Measurements from ENCODE around the gene DNAI1. TPM values are rescaled to one million over a fixed set of nuclear protein-coding genes. Genes with fewer than 3 reads are reported as not detected.
"Not testable (repeated sequence)": the region's sequence is repeated elsewhere in the genome, so short reads cannot be mapped to it uniquely, and the experiment has no call there.

DNAI1 gene
- total RNA-seq, 2 donors from 2014 or later = not detected

GRCh38 chr9:34437926-34438307, 20.7 kb upstream of the DNAI1 start:
- not testable (repeated sequence) for H3K27ac Mint-ChIP-seq; DNase-seq; H3K36me3 Mint-ChIP-seq (ENCODE audit: low read depth); H3K9me3 ChIP-seq (ENCODE audit: control insufficient read depth, low read length, poor library complexity, severe bottlenecking); H3K4me3 Mint-ChIP-seq; H3K27me3 Mint-ChIP-seq; ATAC-seq
- peaks cover 19% of the 10 kb centered on the region for H3K4me1 Mint-ChIP-seq

GRCh38 chr9:34438465-34438864, 20.1 kb upstream of the DNAI1 start:
- H3K4me3 Mint-ChIP-seq; DNase-seq; H3K36me3 Mint-ChIP-seq (ENCODE audit: low read depth); H3K9me3 ChIP-seq (ENCODE audit: control insufficient read depth, low read length, poor library complexity, severe bottlenecking); H3K27ac Mint-ChIP-seq; H3K27me3 Mint-ChIP-seq; ATAC-seq: not testable (repeated sequence)
- H3K4me1 Mint-ChIP-seq = peaks cover 19% of the 10 kb centered on the region

- Mint-ChIP-seq H3K4me1 (peaks cover 22% of the 10 kb centered on the region), H3K4me3 (no peak overlapping the region), H3K27ac (no peak overlapping the region), H3K27me3 (no peaks in the 10 kb centered on the region), H3K36me3 (ENCODE audit: low read depth) (peaks cover 1% of the 10 kb centered on the region)
- no peak for ATAC-seq
- DNase-seq = no peak
- no peaks in the 10 kb centered on the region for H3K9me3 ChIP-seq (ENCODE audit: control insufficient read depth, low read length, poor library complexity, severe bottlenecking)
Measured at GRCh38 chr9:34440017-34440416, 18.6 kb upstream of the DNAI1 start.

GRCh38 chr9:34442770-34443169, 15.8 kb upstream of the DNAI1 start:
- Mint-ChIP-seq H3K36me3 (ENCODE audit: low read depth) (peaks cover 5% of the 10 kb centered on the region), H3K4me1 (peaks cover 28% of the 10 kb centered on the region), H3K27me3 (no peaks in the 10 kb centered on the region), H3K27ac (no peak overlapping the region), H3K4me3 (no peak overlapping the region)
- no peak for ATAC-seq
- no peak for DNase-seq
- no peaks in the 10 kb centered on the region for H3K9me3 ChIP-seq (ENCODE audit: control insufficient read depth, low read length, poor library complexity, severe bottlenecking)

GRCh38 chr9:34443533-34443932, 15.1 kb upstream of the DNAI1 start:
- DNase-seq (no peak), ATAC-seq (no peak)
- Mint-ChIP-seq H3K27ac (no peak overlapping the region), H3K36me3 (ENCODE audit: low read depth) (peaks cover 5% of the 10 kb centered on the region), H3K4me3 (no peak overlapping the region), H3K4me1 (peaks cover 28% of the 10 kb centered on the region), H3K27me3 (no peaks in the 10 kb centered on the region)
- no peaks in the 10 kb centered on the region for H3K9me3 ChIP-seq (ENCODE audit: control insufficient read depth, low read length, poor library complexity, severe bottlenecking)

GRCh38 chr9:34443976-34444375, 14.6 kb upstream of the DNAI1 start:
- ATAC-seq = no peak
- Mint-ChIP-seq H3K4me3 (no peak overlapping the region), H3K27me3 (no peaks in the 10 kb centered on the region), H3K4me1 (peaks cover 28% of the 10 kb centered on the region), H3K27ac (no peak overlapping the region), H3K36me3 (ENCODE audit: low read depth) (peaks cover 5% of the 10 kb centered on the region)
- no peak for DNase-seq
- H3K9me3 ChIP-seq (ENCODE audit: control insufficient read depth, low read length, poor library complexity, severe bottlenecking) = no peaks in the 10 kb centered on the region

GRCh38 chr9:34446468-34446891, 12.1 kb upstream of the DNAI1 start:
- DNase-seq (no peak), ATAC-seq (no peak)
- no peaks in the 10 kb centered on the region for H3K9me3 ChIP-seq (ENCODE audit: control insufficient read depth, low read length, poor library complexity, severe bottlenecking)
- no peak overlapping the region for H3K4me3 Mint-ChIP-seq
- H3K27ac Mint-ChIP-seq = no peak overlapping the region
- peaks cover 23% of the 10 kb centered on the region for H3K4me1 Mint-ChIP-seq
- no peaks in the 10 kb centered on the region for H3K27me3 Mint-ChIP-seq
- H3K36me3 Mint-ChIP-seq (ENCODE audit: low read depth) = peaks cover 8% of the 10 kb centered on the region

GRCh38 chr9:34446951-34447350, 11.7 kb upstream of the DNAI1 start:
- Mint-ChIP-seq H3K4me3 (no peak overlapping the region), H3K27me3 (no peaks in the 10 kb centered on the region), H3K36me3 (ENCODE audit: low read depth) (peaks cover 8% of the 10 kb centered on the region), H3K27ac (no peak overlapping the region), H3K4me1 (peaks cover 24% of the 10 kb centered on the region)
- DNase-seq = no peak
- ATAC-seq = no peak
- no peaks in the 10 kb centered on the region for H3K9me3 ChIP-seq (ENCODE audit: control insufficient read depth, low read length, poor library complexity, severe bottlenecking)

- H3K27ac Mint-ChIP-seq = no peak overlapping the region
- H3K9me3 ChIP-seq (ENCODE audit: control insufficient read depth, low read length, poor library complexity, severe bottlenecking) = no peaks in the 10 kb centered on the region
- H3K27me3 Mint-ChIP-seq = no peaks in the 10 kb centered on the region
- H3K36me3 Mint-ChIP-seq (ENCODE audit: low read depth) = peaks cover 8% of the 10 kb centered on the region
- H3K4me1 Mint-ChIP-seq = peaks cover 29% of the 10 kb centered on the region
- ATAC-seq = no peak
- DNase-seq = no peak
- H3K4me3 Mint-ChIP-seq = no peak overlapping the region
Measured at GRCh38 chr9:34450644-34451043, 8.0 kb upstream of the DNAI1 start.

- Mint-ChIP-seq H3K4me3 (no peak overlapping the region), H3K27ac (no peak overlapping the region), H3K27me3 (no peaks in the 10 kb centered on the region), H3K4me1 (peaks cover 31% of the 10 kb centered on the region), H3K36me3 (ENCODE audit: low read depth) (peaks cover 8% of the 10 kb centered on the region)
- H3K9me3 ChIP-seq (ENCODE audit: control insufficient read depth, low read length, poor library complexity, severe bottlenecking) = no peaks in the 10 kb centered on the region
- no peak for ATAC-seq
- no peak for DNase-seq
Measured at GRCh38 chr9:34451135-34451534, 7.5 kb upstream of the DNAI1 start.

GRCh38 chr9:34451545-34451944, 7.1 kb upstream of the DNAI1 start:
- H3K4me1 Mint-ChIP-seq = peaks cover 34% of the 10 kb centered on the region
- no peak overlapping the region for H3K27ac Mint-ChIP-seq
- no peak for DNase-seq
- no peaks in the 10 kb centered on the region for H3K9me3 ChIP-seq (ENCODE audit: control insufficient read depth, low read length, poor library complexity, severe bottlenecking)
- H3K36me3 Mint-ChIP-seq (ENCODE audit: low read depth) = peaks cover 8% of the 10 kb centered on the region
- ATAC-seq = no peak
- H3K27me3 Mint-ChIP-seq = no peaks in the 10 kb centered on the region
- H3K4me3 Mint-ChIP-seq = no peak overlapping the region

GRCh38 chr9:34452568-34452967, 6.0 kb upstream of the DNAI1 start:
- no peak overlapping the region for H3K27ac Mint-ChIP-seq
- H3K36me3 Mint-ChIP-seq (ENCODE audit: low read depth) = peaks cover 8% of the 10 kb centered on the region
- DNase-seq (no peak), ATAC-seq (no peak)
- H3K9me3 ChIP-seq (ENCODE audit: control insufficient read depth, low read length, poor library complexity, severe bottlenecking) = no peaks in the 10 kb centered on the region
- no peak overlapping the region for H3K4me3 Mint-ChIP-seq
- peaks cover 41% of the 10 kb centered on the region for H3K4me1 Mint-ChIP-seq
- H3K27me3 Mint-ChIP-seq = no peaks in the 10 kb centered on the region

- H3K27me3 Mint-ChIP-seq = peaks cover 8% of the 10 kb centered on the region
- peaks cover 56% of the 10 kb centered on the region for H3K4me1 Mint-ChIP-seq
- ATAC-seq = no peak
- H3K9me3 ChIP-seq (ENCODE audit: control insufficient read depth, low read length, poor library complexity, severe bottlenecking) = no peaks in the 10 kb centered on the region
- H3K27ac Mint-ChIP-seq = no peak overlapping the region
- DNase-seq = no peak
- peaks cover 8% of the 10 kb centered on the region for H3K36me3 Mint-ChIP-seq (ENCODE audit: low read depth)
- no peak overlapping the region for H3K4me3 Mint-ChIP-seq
Measured at GRCh38 chr9:34454571-34455065, 4.0 kb upstream of the DNAI1 start.

- ATAC-seq = no peak
- no peaks in the 10 kb centered on the region for H3K9me3 ChIP-seq (ENCODE audit: control insufficient read depth, low read length, poor library complexity, severe bottlenecking)
- H3K36me3 Mint-ChIP-seq (ENCODE audit: low read depth) = peaks cover 6% of the 10 kb centered on the region
- H3K4me3 Mint-ChIP-seq = no peak overlapping the region
- peaks cover 54% of the 10 kb centered on the region for H3K4me1 Mint-ChIP-seq
- DNase-seq = no peak
- no peak overlapping the region for H3K27ac Mint-ChIP-seq
- peaks cover 13% of the 10 kb centered on the region for H3K27me3 Mint-ChIP-seq
Measured at GRCh38 chr9:34456151-34456550, 2.5 kb upstream of the DNAI1 start.

Measured in T-helper 17 cell (primary cell).